Body of pancreas (tissue), 4 donors: Measurements from ENCODE around the gene PKP1.

Source experiments
- POLR2A ChIP-seq, 3 donors: fragments of 450-650 bp; IDR thresholded peaks; one replicate each; pipeline ENCODE4 v1.6.1; 2016; ENCODE audit warnings: antibody characterized with exemption in 3 of 3, mild to moderate bottlenecking in 2 of 3
- TF ChIP-seq, protein P1 (sequence below), 7 experiments: fragments of 450-650 bp in 4 of 7; fragments of 200-600 bp in 3 of 7; sonication (generic) in 3 of 7; IDR thresholded peaks; one replicate each; pipeline ENCODE4 v1.5.1; 2016 to 2019; ENCODE audit warnings: antibody characterized with exemption in 7 of 7

DNA sequence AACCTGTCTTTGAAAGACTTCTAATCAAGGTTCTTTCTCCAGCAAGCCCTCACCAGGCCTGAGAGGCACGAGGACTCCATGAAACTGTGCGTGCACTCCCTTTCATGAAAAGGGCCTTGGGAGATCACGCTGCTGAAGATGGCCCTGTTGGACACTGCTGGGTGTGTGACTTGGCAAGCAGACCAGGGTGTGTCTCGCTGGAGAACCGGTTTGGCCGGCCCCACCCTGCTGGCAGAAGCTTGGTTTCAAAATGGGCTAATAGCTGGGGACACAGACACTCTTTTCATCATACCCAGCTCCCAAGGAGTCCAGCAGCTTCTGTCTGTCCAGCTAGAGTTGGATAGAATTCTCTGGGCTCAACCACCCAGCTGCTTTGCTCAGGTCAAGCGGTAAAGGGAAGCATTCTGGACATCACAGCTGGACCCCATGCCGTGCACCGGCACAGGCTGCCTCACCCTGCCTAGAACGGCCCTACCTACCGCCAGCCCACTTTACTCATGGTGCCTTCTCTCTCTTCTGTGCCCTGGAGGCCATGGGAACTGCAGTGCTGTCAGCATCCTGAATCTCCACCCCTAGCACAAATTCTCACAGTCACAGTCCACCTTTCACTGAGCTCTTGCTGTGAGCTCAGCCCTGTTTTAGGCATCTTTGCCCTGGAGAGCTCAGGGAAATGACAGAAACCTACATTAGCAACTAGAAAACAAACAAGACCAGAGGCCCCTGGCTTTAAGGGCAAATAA lies 24.6 kb downstream of the PKP1 start:
- TF ChIP-seq, protein P1, sequence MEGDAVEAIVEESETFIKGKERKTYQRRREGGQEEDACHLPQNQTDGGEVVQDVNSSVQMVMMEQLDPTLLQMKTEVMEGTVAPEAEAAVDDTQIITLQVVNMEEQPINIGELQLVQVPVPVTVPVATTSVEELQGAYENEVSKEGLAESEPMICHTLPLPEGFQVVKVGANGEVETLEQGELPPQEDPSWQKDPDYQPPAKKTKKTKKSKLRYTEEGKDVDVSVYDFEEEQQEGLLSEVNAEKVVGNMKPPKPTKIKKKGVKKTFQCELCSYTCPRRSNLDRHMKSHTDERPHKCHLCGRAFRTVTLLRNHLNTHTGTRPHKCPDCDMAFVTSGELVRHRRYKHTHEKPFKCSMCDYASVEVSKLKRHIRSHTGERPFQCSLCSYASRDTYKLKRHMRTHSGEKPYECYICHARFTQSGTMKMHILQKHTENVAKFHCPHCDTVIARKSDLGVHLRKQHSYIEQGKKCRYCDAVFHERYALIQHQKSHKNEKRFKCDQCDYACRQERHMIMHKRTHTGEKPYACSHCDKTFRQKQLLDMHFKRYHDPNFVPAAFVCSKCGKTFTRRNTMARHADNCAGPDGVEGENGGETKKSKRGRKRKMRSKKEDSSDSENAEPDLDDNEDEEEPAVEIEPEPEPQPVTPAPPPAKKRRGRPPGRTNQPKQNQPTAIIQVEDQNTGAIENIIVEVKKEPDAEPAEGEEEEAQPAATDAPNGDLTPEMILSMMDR (IDR thresholded peaks at IDR 0.05) = no peak
- no peak for TF ChIP-seq POLR2A (IDR thresholded peaks at IDR 0.05)
